ENCODE data around the gene CRYBG1. TPM values are rescaled to one million over a fixed set of nuclear protein-coding genes. Genes with fewer than 3 reads are reported as not detected.
"Not testable (repeated sequence)": the region's sequence is repeated elsewhere in the genome, so short reads cannot be mapped to it uniquely, and the experiment has no call there.

The CRYBG1 gene
- total and polyA plus RNA-seq, 8 donors, result 9.9 to 37.1 (median 14.4) TPM

GRCh38 chr6:106555767-106556166 is 195.2 kb downstream of the CRYBG1 start:
- H3K27me3 ChIP-seq, result no peaks in the 10 kb centered on the region

GRCh38 chr6:106556368-106556960 is 195.9 kb downstream of the CRYBG1 start:
- intact Hi-C loops (cut with DNase I), result no loop called here
- Histone ChIP-seq H3K36me3 (peaks cover 0 to 65% of the 10 kb centered on the region in 2 donors), H3K4me3 (no peak overlapping the region), H3K27ac (no peak overlapping the region), H3K4me1 (peaks cover 0 to 21% of the 10 kb centered on the region in 2 donors), H3K27me3 (no peaks in the 10 kb centered on the region), H3K9me3 (no peaks in the 10 kb centered on the region)
- no peak for DNase-seq
- TF ChIP-seq CTCF (IDR thresholded peaks at IDR 0.05), result no peak
- ATAC-seq, result peak; percentile 58

More at GRCh38 chr6:106555767-106556166, 195.2 kb downstream of the CRYBG1 start:
- intact Hi-C loops (cut with DNase I), result no loop called here
- Histone ChIP-seq H3K36me3 (peaks cover 0 to 64% of the 10 kb centered on the region in 2 donors), H3K9me3 (no peaks in the 10 kb centered on the region), H3K27ac (no peak overlapping the region), H3K4me3 (no peak overlapping the region), H3K4me1 (peaks cover 0 to 15% of the 10 kb centered on the region in 2 donors)
- TF ChIP-seq CTCF (IDR thresholded peaks at IDR 0.05), result no peak
- no peak for ATAC-seq
- no peak for DNase-seq

- no peak for TF ChIP-seq CTCF (IDR thresholded peaks at IDR 0.05)
- Histone ChIP-seq H3K36me3 (peaks cover 0 to 74% of the 10 kb centered on the region in 2 donors), H3K4me3 (no peak overlapping the region), H3K9me3 (no peaks in the 10 kb centered on the region), H3K27me3 (no peaks in the 10 kb centered on the region), H3K27ac (peak overlapping the region in 1 of 2 donors; percentile 42), H3K4me1 (peaks cover 0 to 34% of the 10 kb centered on the region in 2 donors)
- intact Hi-C loops (cut with DNase I), result no loop called here
- DNase-seq (no peak), ATAC-seq (peak; percentile 36)
Observed at GRCh38 chr6:106557837-106558236, 197.3 kb downstream of the CRYBG1 start.

GRCh38 chr6:106558364-106558763 is 197.8 kb downstream of the CRYBG1 start:
- peak overlapping the region in 1 of 2 donors; percentile 38 for H3K27ac ChIP-seq
- ATAC-seq, result no peak
- DNase-seq, result no peak
- no peaks in the 10 kb centered on the region for H3K27me3 ChIP-seq
- intact Hi-C loops (cut with DNase I), result no loop called here
- TF ChIP-seq CTCF (IDR thresholded peaks at IDR 0.05), result no peak
- H3K4me1 ChIP-seq, result peaks cover 0 to 34% of the 10 kb centered on the region in 2 donors
- no peak overlapping the region for H3K4me3 ChIP-seq
- peaks cover 0 to 74% of the 10 kb centered on the region in 2 donors for H3K36me3 ChIP-seq
- H3K9me3 ChIP-seq, result no peaks in the 10 kb centered on the region

GRCh38 chr6:106559659-106560058 is 199.1 kb downstream of the CRYBG1 start:
- ATAC-seq, DNase-seq, H3K27ac ChIP-seq, H3K9me3 ChIP-seq, H3K27me3 ChIP-seq, H3K4me3 ChIP-seq: not testable (repeated sequence)
- Histone ChIP-seq H3K36me3 (peaks cover 0 to 74% of the 10 kb centered on the region in 2 donors), H3K4me1 (peaks cover 0 to 34% of the 10 kb centered on the region in 2 donors)
- intact Hi-C loops (cut with DNase I), result loop anchor here in 1 of 2 donors (10.0 kb wide), 1 partner anchor 225 kb away; no protein-coding TSS in a partner anchor

Data from left lung (tissue), 10 donors.